GM12878 (cell line): Measurements from ENCODE around the gene FEZF2.

Experiments
- CTCF ChIP-seq, 3 experiments: IDR thresholded peaks in 2 of 3; conservative IDR thresholded peaks in 1 of 3; 2 replicates each; pipeline ENCODE4 v1.5.1; 2011; ENCODE audit warnings: low read depth in 3 of 3, low read length in 3 of 3, mild to moderate bottlenecking in 3 of 3, control low read depth in 2 of 3, moderate library complexity in 2 of 3, inconsistent platforms in 1 of 3, mixed read lengths in 1 of 3; ENCODE audit not compliant: control insufficient read depth in 2 of 3, insufficient read depth in 1 of 3; ENCODE audit errors: extremely low read depth in 1 of 3
- EP300 ChIP-seq, 2 experiments: fragments of 150-350 bp in 1 of 2; IDR thresholded peaks; 2 replicates each; pipeline ENCODE4 v1.6.1; 2011 to 2012; ENCODE audit warnings: low read depth in 2 of 2, low read length in 2 of 2, borderline replicate concordance in 1 of 2, improper control_type of control experiment in 1 of 2, inconsistent platforms in 1 of 2; ENCODE audit not compliant: control insufficient read depth in 1 of 2
- PKNOX1 ChIP-seq: fragments of 450-650 bp; IDR thresholded peaks from 2 replicates; pipeline ENCODE4 v1.6.1; 2016; ENCODE audit warnings: mild to moderate bottlenecking

- TF ChIP-seq CTCF (IDR thresholded peaks at IDR 0.05 in 2 of 3, conservative IDR thresholded peaks at IDR 0.05 in 1 of 3; ENCODE audit: control insufficient read depth in 2 of 3, extremely low read depth in 1 of 3, insufficient read depth in 1 of 3, low read depth in 3 of 3, low read length in 3 of 3) (no peak), EP300 (IDR thresholded peaks at IDR 0.05; ENCODE audit: borderline replicate concordance in 1 of 2, control insufficient read depth in 1 of 2, low read depth in 2 of 2, low read length in 2 of 2) (no peak), PKNOX1 (no peak)
These were observed 3.9 kb downstream of the FEZF2 start for GRCh38 chr3:62369476-62369743.
